HG03066 (cell line): ENCODE data around the gene R3HDM1.

Experiments
- ATAC-seq: cut with Tn5 transposase; IDR thresholded peaks from one replicate; pipeline ENCODE4 v1.9.1; 2021; ENCODE audit warnings: low read depth; ENCODE audit not compliant: unreplicated experiment

The R3HDM1 gene

GRCh38 chr2:135773319-135773718 is 242.0 kb downstream of the R3HDM1 start:
- ATAC-seq = no peak

- ATAC-seq = no peak
Observed at GRCh38 chr2:135773917-135774316, 242.6 kb downstream of the R3HDM1 start.
